H1 (cell line): ENCODE results near the gene TNFRSF8. TPM values are rescaled to one million over a fixed set of nuclear protein-coding genes. Genes with fewer than 3 reads are reported as not detected.
A peak's percentile ranks its signal among the peaks of the same experiment; 100 is the strongest.

Source experiments
- CTCF ChIA-PET: fragments of 300-600 bp; sonication (Branson Sonifier 250); formaldehyde crosslinking; loops from one replicate; lab custom pipeline; 2021; ENCODE audit not compliant: partially characterized antibody; lab: Charles Lee
- POLR2A ChIA-PET: fragments of 300-600 bp; sonication (Branson Sonifier 250); formaldehyde crosslinking; loops from one replicate; lab custom pipeline; 2021; ENCODE audit warnings: inconsistent platforms; ENCODE audit not compliant: partially characterized antibody; lab: Charles Lee
- DNase-seq, 2 experiments: peaks; one replicate each; pipeline versions ENCODE4 v3.0.0 to v3.0.0-alpha.2; 2010 to 2022; ENCODE audit warnings: low spot score in 2 of 2, low read depth in 1 of 2, mixed read lengths in 1 of 2
- FAIRE-seq: peaks from 2 replicates; lab custom pipeline; 2011; peaks lifted over from hg19 to GRCh38; lab: Jason Lieb, UNC
- H2AFZ ChIP-seq: 2 replicates; pipeline ENCODE4 v1.8.1; 2012; ENCODE audit warnings: low read length, inconsistent platforms
- H2AK5ac ChIP-seq: 2 replicates; pipeline ENCODE4 v1.6.1; 2013; ENCODE audit warnings: low read depth, low read length
- H2BK120ac ChIP-seq: replicated peaks from 2 replicates; pipeline ENCODE3; 2013; ENCODE audit warnings: low read depth, low read length, inconsistent platforms
- H2BK12ac ChIP-seq: 2 replicates; pipeline ENCODE4 v1.6.1; 2013; ENCODE audit warnings: low read depth, low read length
- H2BK15ac ChIP-seq: 2 replicates; pipeline ENCODE4 v1.6.1; 2013; ENCODE audit warnings: low read length
- H2BK20ac ChIP-seq: 2 replicates; pipeline ENCODE4 v1.6.1; 2013; ENCODE audit warnings: low read length
- H2BK5ac ChIP-seq: 2 replicates; pipeline ENCODE4 v1.6.1; 2013; ENCODE audit warnings: low read depth, low read length
- H3K14ac ChIP-seq: 2 replicates; pipeline ENCODE4 v1.6.1; 2013; ENCODE audit warnings: inconsistent platforms; ENCODE audit not compliant: insufficient read length
- H3K18ac ChIP-seq: 2 replicates; pipeline ENCODE4 v1.6.1; 2013; ENCODE audit warnings: low read length; ENCODE audit errors: extremely low read depth
- H3K23ac ChIP-seq: 2 replicates; pipeline ENCODE4 v1.6.1; 2013; ENCODE audit warnings: inconsistent platforms; ENCODE audit not compliant: insufficient read length
- H3K23me2 ChIP-seq: 2 replicates; pipeline ENCODE4 v1.6.1; 2013; ENCODE audit warnings: low read depth, low read length
- H3K27ac ChIP-seq: 2 replicates; pipeline ENCODE4 v1.6.1; 2011; ENCODE audit warnings: low read depth, low read length, inconsistent platforms
- H3K27me3 ChIP-seq, 4 experiments: replicated peaks in 1 of 4; 1 replicate in 1 of 4; 2 replicates in 3 of 4; pipeline versions ENCODE4 v1.6.1 to v1.8.1; 2011 to 2013; ENCODE audit warnings: low read length in 3 of 4, mild to moderate bottlenecking in 3 of 4, inconsistent platforms in 2 of 4, mixed read lengths in 2 of 4, moderate library complexity in 1 of 4; ENCODE audit not compliant: control insufficient read depth in 3 of 4, insufficient read depth in 3 of 4; ENCODE audit errors: extremely low read depth in 1 of 4
- H3K36me3 ChIP-seq, 4 experiments: 2 replicates each; pipeline versions ENCODE4 v1.6.1 to v1.8.1; 2011 to 2013; ENCODE audit warnings: mild to moderate bottlenecking in 4 of 4, low read length in 3 of 4, moderate library complexity in 2 of 4, control low read depth in 1 of 4, inconsistent platforms in 1 of 4; ENCODE audit not compliant: insufficient read depth in 4 of 4, control insufficient read depth in 2 of 4
- H3K4ac ChIP-seq: replicated peaks from 2 replicates; pipeline ENCODE3; 2013; ENCODE audit warnings: low read length, low read depth, mixed read lengths, inconsistent platforms; ENCODE audit not compliant: insufficient read length
- H3K4me1 ChIP-seq, 4 experiments: replicated peaks in 1 of 4; 1 replicate in 1 of 4; 2 replicates in 3 of 4; pipeline versions ENCODE4 v1.6.1 to v1.8.1; 2011 to 2013; ENCODE audit warnings: low read length in 3 of 4, inconsistent platforms in 2 of 4, mixed read lengths in 1 of 4; ENCODE audit not compliant: insufficient read depth in 4 of 4, control insufficient read depth in 3 of 4
- H3K4me2 ChIP-seq, 2 experiments: 2 replicates each; pipeline versions ENCODE4 v1.6.1 to v1.8.1; 2011 to 2013; ENCODE audit warnings: low read depth in 2 of 2, low read length in 2 of 2, control low read depth in 1 of 2, inconsistent platforms in 1 of 2, mild to moderate bottlenecking in 1 of 2; ENCODE audit not compliant: insufficient read depth in 1 of 2
- H3K4me3 ChIP-seq, 4 experiments: fragments of 200-600, 300-600 bp in 1 of 4; sonication (generic), shearing (Covaris generic), sonication (Bioruptor Twin) in 1 of 4; 2 replicates each; pipeline versions ENCODE4 v1.5.1 to v1.8.1; 2011 to 2016; ENCODE audit warnings: low read length in 4 of 4, low read depth in 3 of 4, control low read depth in 2 of 4, inconsistent platforms in 2 of 4, mild to moderate bottlenecking in 2 of 4, mixed read lengths in 1 of 4, moderate library complexity in 1 of 4; ENCODE audit not compliant: insufficient read depth in 2 of 4; ENCODE audit errors: extremely low read depth in 1 of 4
- H3K56ac ChIP-seq: replicated peaks from 2 replicates; pipeline ENCODE3; 2013; ENCODE audit warnings: low read depth, mild to moderate bottlenecking, mixed read lengths, low read length, inconsistent platforms; ENCODE audit not compliant: insufficient read length
- H3K79me1 ChIP-seq: 2 replicates; pipeline ENCODE4 v1.6.1; 2013; ENCODE audit warnings: low read depth, low read length, control low read depth
- H3K79me2 ChIP-seq, 2 experiments: 2 replicates each; pipeline versions ENCODE4 v1.6.1 to v1.8.1; 2012 to 2013; ENCODE audit warnings: low read length in 2 of 2, mild to moderate bottlenecking in 2 of 2, inconsistent platforms in 1 of 2; ENCODE audit not compliant: insufficient read depth in 2 of 2, control insufficient read depth in 1 of 2
- H3K9ac ChIP-seq, 4 experiments: replicated peaks in 1 of 4; 1 replicate in 1 of 4; 2 replicates in 3 of 4; pipeline versions ENCODE4 v1.6.1 to v1.8.1; 2011 to 2013; ENCODE audit warnings: low read depth in 3 of 4, low read length in 3 of 4, control low read depth in 2 of 4, mild to moderate bottlenecking in 2 of 4, moderate library complexity in 2 of 4, inconsistent platforms in 1 of 4; ENCODE audit errors: extremely low read depth in 1 of 4
- H3K9me3 ChIP-seq, 2 experiments: 2 replicates each; pipeline versions ENCODE4 v1.6.1 to v1.8.1; 2012 to 2013; ENCODE audit warnings: mild to moderate bottlenecking in 2 of 2, moderate library complexity in 2 of 2, control low read depth in 1 of 2, inconsistent platforms in 1 of 2, low read depth in 1 of 2, low read length in 1 of 2, mixed read lengths in 1 of 2; ENCODE audit not compliant: insufficient read depth in 2 of 2
- H4K20me1 ChIP-seq, 2 experiments: replicated peaks in 1 of 2; 2 replicates each; pipeline versions ENCODE3 to v1.8.1; 2011 to 2013; ENCODE audit warnings: inconsistent platforms in 2 of 2, low read length in 2 of 2, mild to moderate bottlenecking in 1 of 2; ENCODE audit not compliant: insufficient read depth in 2 of 2, control insufficient read depth in 1 of 2
- H4K5ac ChIP-seq: 2 replicates; pipeline ENCODE4 v1.6.1; 2013; ENCODE audit warnings: low read length, low read depth, mixed read lengths, inconsistent platforms; ENCODE audit not compliant: insufficient read length
- H4K8ac ChIP-seq: 2 replicates; pipeline ENCODE4 v1.8.0; 2013; ENCODE audit warnings: mild to moderate bottlenecking, moderate library complexity, low read length, inconsistent platforms; ENCODE audit not compliant: insufficient read depth; ENCODE audit errors: extremely low read depth
- H4K91ac ChIP-seq: replicated peaks from 2 replicates; pipeline ENCODE3; 2013; ENCODE audit warnings: low read length, mixed read lengths, inconsistent platforms; ENCODE audit not compliant: insufficient read length
- ASH2L ChIP-seq: fragments of 200-600, 300-600 bp; sonication (generic); IDR thresholded peaks from one replicate; pipeline ENCODE4 v1.7.1; 2017; ENCODE audit warnings: low read length
- BACH1 ChIP-seq: IDR thresholded peaks from 2 replicates; pipeline ENCODE4 v1.6.1; 2012; ENCODE audit warnings: low read length, improper control_type of control experiment
- BRCA1 ChIP-seq: IDR thresholded peaks from 2 replicates; pipeline ENCODE4 v1.6.1; 2012; ENCODE audit warnings: low read depth, low read length, improper control_type of control experiment
- CHD2 ChIP-seq: IDR thresholded peaks from 2 replicates; pipeline ENCODE4 v1.6.1; 2012; ENCODE audit warnings: low read length, improper control_type of control experiment
- KDM4A ChIP-seq: IDR thresholded peaks from one replicate; pipeline ENCODE4 v1.7.1; 2012; ENCODE audit warnings: low read depth, mild to moderate bottlenecking, moderate library complexity, low read length, inconsistent platforms; ENCODE audit not compliant: severe bottlenecking
- NANOG ChIP-seq: IDR thresholded peaks from 2 replicates; pipeline ENCODE4 v1.6.1; 2011; ENCODE audit warnings: low read length, low read depth, mild to moderate bottlenecking, inconsistent platforms; ENCODE audit not compliant: insufficient read depth, poor library complexity, severe bottlenecking
- POLR2AphosphoS5 ChIP-seq: IDR thresholded peaks from 2 replicates; pipeline ENCODE4 v1.6.1; 2011; ENCODE audit warnings: low read depth, low read length
- POU5F1 ChIP-seq: IDR thresholded peaks from 2 replicates; pipeline ENCODE4 v1.6.1; 2011; ENCODE audit warnings: low read depth, mild to moderate bottlenecking, low read length, moderate library complexity
- RFX5 ChIP-seq: IDR thresholded peaks from 2 replicates; pipeline ENCODE4 v1.6.1; 2011; ENCODE audit warnings: low read depth, low read length, improper control_type of control experiment, borderline replicate concordance
- SP2 ChIP-seq: IDR thresholded peaks from 2 replicates; pipeline ENCODE4 v1.6.1; 2012; ENCODE audit warnings: mild to moderate bottlenecking, low read length, inconsistent platforms
- USF2 ChIP-seq: IDR thresholded peaks from 2 replicates; pipeline ENCODE4 v1.6.1; 2011; ENCODE audit warnings: low read length, improper control_type of control experiment
- polyA plus RNA-seq, 7 experiments: library from polyadenylated mRNA; depleted of rRNA in 3 of 7; stranded (reverse) in 5 of 7; unstranded in 2 of 7; fragments of >200 nt in 5 of 7; fragments of 200-250 nt in 2 of 7; gene quantifications; 1 replicate in 5 of 7; 2 replicates in 1 of 7; 4 replicates in 1 of 7; pipeline versions ENCODE4 v1.2.1 to v1.2.3, GENCODE V29; 2011 to 2013; ENCODE audit warnings: missing spikeins in 2 of 7, mixed read lengths in 2 of 7
- total RNA-seq: library from RNA; stranded (reverse); fragmentation: NEBNext Ultra II Directional; extraction: Animal tissue kit (Norgen Biotek cat#: 25700); gene quantifications from 2 replicates; pipeline ENCODE4 v1.2.1, GENCODE V29; 2021
- TF ChIP-seq, protein P1 (sequence below): IDR thresholded peaks from 2 replicates; pipeline ENCODE4 v1.6.1; 2012; ENCODE audit warnings: low read length, inconsistent platforms

TNFRSF8 gene
- total and polyA plus RNA-seq, 2 of the 8 experiments (the other 6 are each of a cell fraction or from before 2014, with no cell fraction given) = 23.2 to 32.7 TPM

- H2BK15ac ChIP-seq = no peak overlapping the region
- H2BK20ac ChIP-seq = no peak overlapping the region
- H4K8ac ChIP-seq = no peak overlapping the region
- no peak overlapping the region for H3K23ac ChIP-seq
- CTCF ChIA-PET = interaction anchor here (0.8 to 3.3 kb wide), 3 partner anchors 19 to 155 kb away, joined by 3 to 21 read pairs (median 5); no protein-coding TSS in a partner anchor
- no peaks in the 10 kb centered on the region for H4K20me1 ChIP-seq
- no peak overlapping the region for H2AFZ ChIP-seq
- H3K4me1 ChIP-seq = peaks cover 0 to under 1% (median 0%) of the 10 kb centered on the region in 4 experiments; a peak in 1 of 7 replicates
- no peak overlapping the region for H2BK120ac ChIP-seq
- no peak for DNase-seq
- H2BK5ac ChIP-seq = no peak overlapping the region
- no peaks in the 10 kb centered on the region for H3K79me2 ChIP-seq
- H3K4ac ChIP-seq = no peak overlapping the region
- POLR2A ChIA-PET = interaction anchor here (0.7 to 2.6 kb wide), 5 partner anchors 19 to 149 kb away, joined by 3 to 6 read pairs (median 3); partner anchors contain the start of gene MIIP
- no peaks in the 10 kb centered on the region for H3K36me3 ChIP-seq
- H3K4me3 ChIP-seq = no peak overlapping the region
- H3K27ac ChIP-seq = no peak overlapping the region
- peaks cover 2% of the 10 kb centered on the region; the same call in 1 of the 2 replicates for H3K23me2 ChIP-seq
- no peaks in the 10 kb centered on the region for H3K79me1 ChIP-seq
- no peak overlapping the region for H3K14ac ChIP-seq
- H3K9me3 ChIP-seq = no peaks in the 10 kb centered on the region
- H4K91ac ChIP-seq = peak overlapping the region; percentile 61
- H3K27me3 ChIP-seq = peaks cover 0 to 4% (median 0%) of the 10 kb centered on the region in 4 experiments; a peak in 3 of 7 replicates
- no peak overlapping the region for H4K5ac ChIP-seq
- H3K56ac ChIP-seq = no peak overlapping the region
- no peak overlapping the region for H3K18ac ChIP-seq
- H2AK5ac ChIP-seq = peak overlapping the region; percentile 8; the same call in 1 of the 2 replicates
- H2BK12ac ChIP-seq = peak overlapping the region; percentile 80; the same call in 1 of the 2 replicates
- no peak overlapping the region for H3K9ac ChIP-seq
- no peak overlapping the region for H3K4me2 ChIP-seq
- no peak for FAIRE-seq
- TF ChIP-seq NANOG (no peak), POLR2AphosphoS5 (no peak), SP2 (no peak), KDM4A (no peak), CHD2 (no peak), USF2 (no peak), BACH1 (no peak), RFX5 (no peak), BRCA1 (no peak), ASH2L (no peak), POU5F1 (no peak)
- TF ChIP-seq, protein P1, sequence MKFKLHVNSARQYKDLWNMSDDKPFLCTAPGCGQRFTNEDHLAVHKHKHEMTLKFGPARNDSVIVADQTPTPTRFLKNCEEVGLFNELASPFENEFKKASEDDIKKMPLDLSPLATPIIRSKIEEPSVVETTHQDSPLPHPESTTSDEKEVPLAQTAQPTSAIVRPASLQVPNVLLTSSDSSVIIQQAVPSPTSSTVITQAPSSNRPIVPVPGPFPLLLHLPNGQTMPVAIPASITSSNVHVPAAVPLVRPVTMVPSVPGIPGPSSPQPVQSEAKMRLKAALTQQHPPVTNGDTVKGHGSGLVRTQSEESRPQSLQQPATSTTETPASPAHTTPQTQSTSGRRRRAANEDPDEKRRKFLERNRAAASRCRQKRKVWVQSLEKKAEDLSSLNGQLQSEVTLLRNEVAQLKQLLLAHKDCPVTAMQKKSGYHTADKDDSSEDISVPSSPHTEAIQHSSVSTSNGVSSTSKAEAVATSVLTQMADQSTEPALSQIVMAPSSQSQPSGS = no peak
These were observed 5.7 kb upstream of the TNFRSF8 start for GRCh38 chr1:12057382-12057781.
